H1 (cell line): ENCODE data around the gene DAW1. TPM values are rescaled to one million over a fixed set of nuclear protein-coding genes. Genes with fewer than 3 reads are reported as not detected.

Experiments used
- CTCF ChIA-PET: fragments of 300-600 bp; sonication (Branson Sonifier 250); formaldehyde crosslinking; loops from one replicate; lab custom pipeline; 2021; ENCODE audit not compliant: partially characterized antibody; lab: Charles Lee
- POLR2A ChIA-PET: fragments of 300-600 bp; sonication (Branson Sonifier 250); formaldehyde crosslinking; loops from one replicate; lab custom pipeline; 2021; ENCODE audit warnings: inconsistent platforms; ENCODE audit not compliant: partially characterized antibody; lab: Charles Lee
- DNase-seq, 2 experiments: peaks; one replicate each; pipeline versions ENCODE4 v3.0.0 to v3.0.0-alpha.2; 2010 to 2022; ENCODE audit warnings: low spot score in 2 of 2, low read depth in 1 of 2, mixed read lengths in 1 of 2
- FAIRE-seq: peaks from 2 replicates; lab custom pipeline; 2011; peaks lifted over from hg19 to GRCh38; lab: Jason Lieb, UNC
- H2AFZ ChIP-seq: 2 replicates; pipeline ENCODE4 v1.8.1; 2012; ENCODE audit warnings: low read length, inconsistent platforms
- H2AK5ac ChIP-seq: 2 replicates; pipeline ENCODE4 v1.6.1; 2013; ENCODE audit warnings: low read depth, low read length
- H2BK120ac ChIP-seq: replicated peaks from 2 replicates; pipeline ENCODE3; 2013; ENCODE audit warnings: low read depth, low read length, inconsistent platforms
- H2BK12ac ChIP-seq: 2 replicates; pipeline ENCODE4 v1.6.1; 2013; ENCODE audit warnings: low read depth, low read length
- H2BK15ac ChIP-seq: 2 replicates; pipeline ENCODE4 v1.6.1; 2013; ENCODE audit warnings: low read length
- H2BK20ac ChIP-seq: 2 replicates; pipeline ENCODE4 v1.6.1; 2013; ENCODE audit warnings: low read length
- H2BK5ac ChIP-seq: 2 replicates; pipeline ENCODE4 v1.6.1; 2013; ENCODE audit warnings: low read depth, low read length
- H3K14ac ChIP-seq: 2 replicates; pipeline ENCODE4 v1.6.1; 2013; ENCODE audit warnings: inconsistent platforms; ENCODE audit not compliant: insufficient read length
- H3K18ac ChIP-seq: 2 replicates; pipeline ENCODE4 v1.6.1; 2013; ENCODE audit warnings: low read length; ENCODE audit errors: extremely low read depth
- H3K23ac ChIP-seq: 2 replicates; pipeline ENCODE4 v1.6.1; 2013; ENCODE audit warnings: inconsistent platforms; ENCODE audit not compliant: insufficient read length
- H3K23me2 ChIP-seq: 2 replicates; pipeline ENCODE4 v1.6.1; 2013; ENCODE audit warnings: low read depth, low read length
- H3K27ac ChIP-seq: 2 replicates; pipeline ENCODE4 v1.6.1; 2011; ENCODE audit warnings: low read depth, low read length, inconsistent platforms
- H3K27me3 ChIP-seq, 4 experiments: replicated peaks in 1 of 4; 1 replicate in 1 of 4; 2 replicates in 3 of 4; pipeline versions ENCODE4 v1.6.1 to v1.8.1; 2011 to 2013; ENCODE audit warnings: low read length in 3 of 4, mild to moderate bottlenecking in 3 of 4, inconsistent platforms in 2 of 4, mixed read lengths in 2 of 4, moderate library complexity in 1 of 4; ENCODE audit not compliant: control insufficient read depth in 3 of 4, insufficient read depth in 3 of 4; ENCODE audit errors: extremely low read depth in 1 of 4
- H3K36me3 ChIP-seq, 4 experiments: 2 replicates each; pipeline versions ENCODE4 v1.6.1 to v1.8.1; 2011 to 2013; ENCODE audit warnings: mild to moderate bottlenecking in 4 of 4, low read length in 3 of 4, moderate library complexity in 2 of 4, control low read depth in 1 of 4, inconsistent platforms in 1 of 4; ENCODE audit not compliant: insufficient read depth in 4 of 4, control insufficient read depth in 2 of 4
- H3K4ac ChIP-seq: replicated peaks from 2 replicates; pipeline ENCODE3; 2013; ENCODE audit warnings: low read length, low read depth, mixed read lengths, inconsistent platforms; ENCODE audit not compliant: insufficient read length
- H3K4me1 ChIP-seq, 4 experiments: replicated peaks in 1 of 4; 1 replicate in 1 of 4; 2 replicates in 3 of 4; pipeline versions ENCODE4 v1.6.1 to v1.8.1; 2011 to 2013; ENCODE audit warnings: low read length in 3 of 4, inconsistent platforms in 2 of 4, mixed read lengths in 1 of 4; ENCODE audit not compliant: insufficient read depth in 4 of 4, control insufficient read depth in 3 of 4
- H3K4me2 ChIP-seq, 2 experiments: 2 replicates each; pipeline versions ENCODE4 v1.6.1 to v1.8.1; 2011 to 2013; ENCODE audit warnings: low read depth in 2 of 2, low read length in 2 of 2, control low read depth in 1 of 2, inconsistent platforms in 1 of 2, mild to moderate bottlenecking in 1 of 2; ENCODE audit not compliant: insufficient read depth in 1 of 2
- H3K4me3 ChIP-seq, 4 experiments: fragments of 200-600, 300-600 bp in 1 of 4; sonication (generic), shearing (Covaris generic), sonication (Bioruptor Twin) in 1 of 4; 2 replicates each; pipeline versions ENCODE4 v1.5.1 to v1.8.1; 2011 to 2016; ENCODE audit warnings: low read length in 4 of 4, low read depth in 3 of 4, control low read depth in 2 of 4, inconsistent platforms in 2 of 4, mild to moderate bottlenecking in 2 of 4, mixed read lengths in 1 of 4, moderate library complexity in 1 of 4; ENCODE audit not compliant: insufficient read depth in 2 of 4; ENCODE audit errors: extremely low read depth in 1 of 4
- H3K56ac ChIP-seq: replicated peaks from 2 replicates; pipeline ENCODE3; 2013; ENCODE audit warnings: low read depth, mild to moderate bottlenecking, mixed read lengths, low read length, inconsistent platforms; ENCODE audit not compliant: insufficient read length
- H3K79me1 ChIP-seq: 2 replicates; pipeline ENCODE4 v1.6.1; 2013; ENCODE audit warnings: low read depth, low read length, control low read depth
- H3K79me2 ChIP-seq, 2 experiments: 2 replicates each; pipeline versions ENCODE4 v1.6.1 to v1.8.1; 2012 to 2013; ENCODE audit warnings: low read length in 2 of 2, mild to moderate bottlenecking in 2 of 2, inconsistent platforms in 1 of 2; ENCODE audit not compliant: insufficient read depth in 2 of 2, control insufficient read depth in 1 of 2
- H3K9ac ChIP-seq, 4 experiments: replicated peaks in 1 of 4; 1 replicate in 1 of 4; 2 replicates in 3 of 4; pipeline versions ENCODE4 v1.6.1 to v1.8.1; 2011 to 2013; ENCODE audit warnings: low read depth in 3 of 4, low read length in 3 of 4, control low read depth in 2 of 4, mild to moderate bottlenecking in 2 of 4, moderate library complexity in 2 of 4, inconsistent platforms in 1 of 4; ENCODE audit errors: extremely low read depth in 1 of 4
- H3K9me3 ChIP-seq, 2 experiments: 2 replicates each; pipeline versions ENCODE4 v1.6.1 to v1.8.1; 2012 to 2013; ENCODE audit warnings: mild to moderate bottlenecking in 2 of 2, moderate library complexity in 2 of 2, control low read depth in 1 of 2, inconsistent platforms in 1 of 2, low read depth in 1 of 2, low read length in 1 of 2, mixed read lengths in 1 of 2; ENCODE audit not compliant: insufficient read depth in 2 of 2
- H4K20me1 ChIP-seq, 2 experiments: replicated peaks in 1 of 2; 2 replicates each; pipeline versions ENCODE3 to v1.8.1; 2011 to 2013; ENCODE audit warnings: inconsistent platforms in 2 of 2, low read length in 2 of 2, mild to moderate bottlenecking in 1 of 2; ENCODE audit not compliant: insufficient read depth in 2 of 2, control insufficient read depth in 1 of 2
- H4K5ac ChIP-seq: 2 replicates; pipeline ENCODE4 v1.6.1; 2013; ENCODE audit warnings: low read length, low read depth, mixed read lengths, inconsistent platforms; ENCODE audit not compliant: insufficient read length
- H4K8ac ChIP-seq: 2 replicates; pipeline ENCODE4 v1.8.0; 2013; ENCODE audit warnings: mild to moderate bottlenecking, moderate library complexity, low read length, inconsistent platforms; ENCODE audit not compliant: insufficient read depth; ENCODE audit errors: extremely low read depth
- H4K91ac ChIP-seq: replicated peaks from 2 replicates; pipeline ENCODE3; 2013; ENCODE audit warnings: low read length, mixed read lengths, inconsistent platforms; ENCODE audit not compliant: insufficient read length
- BACH1 ChIP-seq: IDR thresholded peaks from 2 replicates; pipeline ENCODE4 v1.6.1; 2012; ENCODE audit warnings: low read length, improper control_type of control experiment
- GTF2F1 ChIP-seq: IDR thresholded peaks from 2 replicates; pipeline ENCODE4 v1.6.1; 2012; ENCODE audit warnings: low read depth, low read length, improper control_type of control experiment, borderline replicate concordance
- JUN ChIP-seq: IDR thresholded peaks from 2 replicates; pipeline ENCODE4 v1.6.1; 2011; ENCODE audit warnings: low read depth, mild to moderate bottlenecking, improper control_type of control experiment, low read length
- SUZ12 ChIP-seq: fragments of 200-600 bp; sonication (generic); IDR thresholded peaks from 2 replicates; pipeline ENCODE4 v1.6.1; 2012; ENCODE audit warnings: mild to moderate bottlenecking, inconsistent platforms, low read length, moderate library complexity, mixed read lengths
- WGBS, 2 experiments: shearing (Covaris generic) in 1 of 2; methylation state at CpG; one replicate each; pipeline versions ENCODE4 v1.1.6 to v1.1.7; 2013 to 2015; ENCODE audit warnings: low lambda C conversion rate in 2 of 2, mixed read lengths in 2 of 2, inconsistent platforms in 1 of 2, low coverage in 1 of 2, missing lambda C conversion rate in 1 of 2; ENCODE audit not compliant: insufficient replicate concordance in 2 of 2, insufficient coverage in 1 of 2, insufficient read length in 1 of 2; ENCODE audit errors: extremely low coverage in 1 of 2, missing lambda C conversion rate in 1 of 2; 5-methylcytosine and 5-hydroxymethylcytosine counted together
- polyA plus RNA-seq, 7 experiments: library from polyadenylated mRNA; depleted of rRNA in 3 of 7; stranded (reverse) in 5 of 7; unstranded in 2 of 7; fragments of >200 nt in 5 of 7; fragments of 200-250 nt in 2 of 7; gene quantifications; 1 replicate in 5 of 7; 2 replicates in 1 of 7; 4 replicates in 1 of 7; pipeline versions ENCODE4 v1.2.1 to v1.2.3, GENCODE V29; 2011 to 2013; ENCODE audit warnings: missing spikeins in 2 of 7, mixed read lengths in 2 of 7
- total RNA-seq: library from RNA; stranded (reverse); fragmentation: NEBNext Ultra II Directional; extraction: Animal tissue kit (Norgen Biotek cat#: 25700); gene quantifications from 2 replicates; pipeline ENCODE4 v1.2.1, GENCODE V29; 2021

Gene DAW1
- total and polyA plus RNA-seq, 2 of the 8 experiments (the other 6 are each of a cell fraction or from before 2014, with no cell fraction given): 0.44 to 1.4 TPM

GRCh38 chr2:227864161-227864756 is 7.2 kb upstream of the DAW1 start:
- Histone ChIP-seq H3K18ac (no peak overlapping the region), H4K5ac (no peak overlapping the region), H4K20me1 (no peaks in the 10 kb centered on the region), H3K23ac (no peak overlapping the region), H3K27me3 (no peaks in the 10 kb centered on the region)
- 83% methylated on average over 9 of the region's 9 CpGs; no CpG with 5 or more reads in 1 of the 2 experiments for WGBS, 2 experiments
- CTCF ChIA-PET: interaction anchor here (0.7 to 6.0 kb wide), 5 partner anchors 9 to 487 kb away, joined by 3 to 38 read pairs (median 3); no protein-coding TSS in a partner anchor
- TF ChIP-seq GTF2F1: no peak
- TF ChIP-seq SUZ12: no peak
- TF ChIP-seq BACH1: no peak
- TF ChIP-seq JUN: no peak
- TF ChIP-seq, all 59 proteins: peak for 0
- Histone ChIP-seq H3K4me2 (no peak overlapping the region), H3K4me1 (peaks cover 3 to 11% (median 5%) of the 10 kb centered on the region in 4 experiments; a peak in 6 of 7 replicates), H3K9me3 (no peaks in the 10 kb centered on the region), H3K79me2 (no peaks in the 10 kb centered on the region), H3K79me1 (no peaks in the 10 kb centered on the region), H3K36me3 (no peaks in the 10 kb centered on the region), H3K9ac (no peak overlapping the region), H2BK12ac (no peak overlapping the region), H4K91ac (no peak overlapping the region), H3K27ac (no peak overlapping the region), H3K56ac (no peak overlapping the region), H2AFZ (no peak overlapping the region), H2BK120ac (no peak overlapping the region), H2BK15ac (no peak overlapping the region), H3K23me2 (no peaks in the 10 kb centered on the region), H2BK5ac (no peak overlapping the region), H3K4me3 (no peak overlapping the region), H3K4ac (no peak overlapping the region), H4K8ac (no peak overlapping the region), H3K14ac (no peak overlapping the region), H2BK20ac (peak overlapping the region; percentile 62; the same call in 1 of the 2 replicates), H2AK5ac (no peak overlapping the region; the same call in 1 of the 2 replicates)
- POLR2A ChIA-PET: no interaction called here
- DNase-seq (no peak), FAIRE-seq (no peak)
